Activated T-helper 2 cell treated with anti-CD3 and anti-CD28 coated beads, Interferon-gamma antibody, Interleukin-2, Interleukin-4, amounts not matched to agents 10 μg/mL and 5 μg/mL and 100 μg/mL, durations not matched to agents 14 hours and 24 hours and 36 hours (primary cell): ENCODE results near the gene SORCS2. TPM values are rescaled to one million over a fixed set of nuclear protein-coding genes. Genes with fewer than 3 reads are reported as not detected.
A peak's percentile ranks its signal among the peaks of the same experiment; 100 is the strongest.

Source experiments
- DNase-seq: peaks from one replicate; pipeline ENCODE4 v3.0.0; 2021; ENCODE audit warnings: low spot score
- H3K27ac Mint-ChIP-seq: one replicate; pipeline ENCODE4 v1.8.0; 2021; ENCODE audit warnings: mixed read lengths
- H3K27me3 Mint-ChIP-seq: one replicate; pipeline ENCODE4 v1.8.0; 2021; ENCODE audit warnings: low read depth, mixed read lengths
- H3K36me3 Mint-ChIP-seq: one replicate; pipeline ENCODE4 v1.8.0; 2021; ENCODE audit warnings: low read depth, mixed read lengths
- H3K4me1 Mint-ChIP-seq: one replicate; pipeline ENCODE4 v1.8.0; 2021; ENCODE audit warnings: low read depth, mixed read lengths
- H3K4me3 Mint-ChIP-seq: one replicate; pipeline ENCODE4 v1.8.0; 2021; ENCODE audit warnings: low read depth, mild to moderate bottlenecking, moderate library complexity, mixed read lengths
- H3K9me3 Mint-ChIP-seq: one replicate; pipeline ENCODE4 v1.8.0; 2021; ENCODE audit warnings: mixed read lengths
- intact Hi-C: fragments of 100-400 bp; cut with micrococcal nuclease; formaldehyde crosslinking; loops from one replicate; pipeline ENCODE4 v1.15.1; 2023
- total RNA-seq: library from RNA; stranded (reverse); gene quantifications from 2 replicates; pipeline ENCODE4 v1.2.3, GENCODE V29; 2022

SORCS2 gene
- total RNA-seq, 1 donor from 2014 or later, result 0.02 TPM

GRCh38 chr4:7529368-7530080 is 337.2 kb downstream of the SORCS2 start:
- no peak for DNase-seq
- Mint-ChIP-seq H3K4me1 (peaks cover 4% of the 10 kb centered on the region), H3K27ac (no peak overlapping the region), H3K9me3 (no peaks in the 10 kb centered on the region), H3K36me3 (no peaks in the 10 kb centered on the region), H3K27me3 (no peaks in the 10 kb centered on the region), H3K4me3 (no peak overlapping the region)
- intact Hi-C loops, result loop anchor here (10.0 kb wide), 1 partner anchor 185 kb away; no protein-coding TSS in a partner anchor

- H3K36me3 Mint-ChIP-seq, result no peaks in the 10 kb centered on the region
- intact Hi-C loops, result no loop called here
- H3K27ac Mint-ChIP-seq, result no peak overlapping the region
- H3K4me1 Mint-ChIP-seq, result peaks cover under 1% of the 10 kb centered on the region
- no peaks in the 10 kb centered on the region for H3K9me3 Mint-ChIP-seq
- H3K27me3 Mint-ChIP-seq, result no peaks in the 10 kb centered on the region
- no peak overlapping the region for H3K4me3 Mint-ChIP-seq
- no peak for DNase-seq
Observed at GRCh38 chr4:7530082-7530481, 337.7 kb downstream of the SORCS2 start.

- intact Hi-C loops, result no loop called here
- H3K27ac Mint-ChIP-seq, result no peak overlapping the region
- H3K36me3 Mint-ChIP-seq, result no peaks in the 10 kb centered on the region
- H3K9me3 Mint-ChIP-seq, result no peaks in the 10 kb centered on the region
- no peak overlapping the region for H3K4me3 Mint-ChIP-seq
- H3K4me1 Mint-ChIP-seq, result no peaks in the 10 kb centered on the region
- H3K27me3 Mint-ChIP-seq, result no peaks in the 10 kb centered on the region
- no peak for DNase-seq
Observed at GRCh38 chr4:7530932-7531639, 338.7 kb downstream of the SORCS2 start.

- Mint-ChIP-seq H3K36me3 (no peaks in the 10 kb centered on the region), H3K27ac (no peak overlapping the region), H3K9me3 (no peaks in the 10 kb centered on the region), H3K27me3 (no peaks in the 10 kb centered on the region), H3K4me3 (no peak overlapping the region), H3K4me1 (no peaks in the 10 kb centered on the region)
- intact Hi-C loops, result no loop called here
- DNase-seq, result no peak
Observed at GRCh38 chr4:7531640-7531994, 339.3 kb downstream of the SORCS2 start.

- no peaks in the 10 kb centered on the region for H3K4me1 Mint-ChIP-seq
- no peaks in the 10 kb centered on the region for H3K9me3 Mint-ChIP-seq
- DNase-seq, result no peak
- H3K4me3 Mint-ChIP-seq, result no peak overlapping the region
- no peaks in the 10 kb centered on the region for H3K27me3 Mint-ChIP-seq
- H3K27ac Mint-ChIP-seq, result no peak overlapping the region
- no peaks in the 10 kb centered on the region for H3K36me3 Mint-ChIP-seq
- intact Hi-C loops, result no loop called here
Observed at GRCh38 chr4:7532043-7532442, 339.7 kb downstream of the SORCS2 start.

GRCh38 chr4:7533267-7533666 is 340.9 kb downstream of the SORCS2 start:
- no peak overlapping the region for H3K4me3 Mint-ChIP-seq

GRCh38 chr4:7535094-7535493 is 342.8 kb downstream of the SORCS2 start:
- intact Hi-C loops, result no loop called here
- Mint-ChIP-seq H3K9me3 (no peaks in the 10 kb centered on the region), H3K36me3 (no peaks in the 10 kb centered on the region), H3K4me3 (no peak overlapping the region), H3K4me1 (no peaks in the 10 kb centered on the region), H3K27ac (no peak overlapping the region), H3K27me3 (no peaks in the 10 kb centered on the region)
- no peak for DNase-seq

More at GRCh38 chr4:7533267-7533666, 340.9 kb downstream of the SORCS2 start:
- intact Hi-C loops, result no loop called here
- no peak overlapping the region for H3K27ac Mint-ChIP-seq
- no peaks in the 10 kb centered on the region for H3K36me3 Mint-ChIP-seq
- no peaks in the 10 kb centered on the region for H3K9me3 Mint-ChIP-seq
- no peaks in the 10 kb centered on the region for H3K27me3 Mint-ChIP-seq
- no peaks in the 10 kb centered on the region for H3K4me1 Mint-ChIP-seq
- DNase-seq, result no peak

- no peak overlapping the region for H3K27ac Mint-ChIP-seq
- no peaks in the 10 kb centered on the region for H3K9me3 Mint-ChIP-seq
- no peaks in the 10 kb centered on the region for H3K27me3 Mint-ChIP-seq
- no peak for DNase-seq
- no peaks in the 10 kb centered on the region for H3K36me3 Mint-ChIP-seq
- no peaks in the 10 kb centered on the region for H3K4me1 Mint-ChIP-seq
- no peak overlapping the region for H3K4me3 Mint-ChIP-seq
- intact Hi-C loops, result no loop called here
Observed at GRCh38 chr4:7535619-7536018, 343.3 kb downstream of the SORCS2 start.

- Mint-ChIP-seq H3K36me3 (no peaks in the 10 kb centered on the region), H3K4me3 (no peak overlapping the region), H3K27me3 (no peaks in the 10 kb centered on the region), H3K4me1 (no peaks in the 10 kb centered on the region), H3K9me3 (no peaks in the 10 kb centered on the region), H3K27ac (no peak overlapping the region)
- intact Hi-C loops, result no loop called here
- no peak for DNase-seq
Observed at GRCh38 chr4:7536876-7537275, 344.5 kb downstream of the SORCS2 start.

- H3K36me3 Mint-ChIP-seq, result no peaks in the 10 kb centered on the region
- intact Hi-C loops, result no loop called here
Observed at GRCh38 chr4:7537853-7538400, 345.6 kb downstream of the SORCS2 start.

GRCh38 chr4:7538518-7538917 is 346.2 kb downstream of the SORCS2 start:
- Mint-ChIP-seq H3K36me3 (no peaks in the 10 kb centered on the region), H3K27ac (no peak overlapping the region), H3K4me3 (no peak overlapping the region), H3K9me3 (peaks cover 6% of the 10 kb centered on the region), H3K4me1 (no peaks in the 10 kb centered on the region), H3K27me3 (no peaks in the 10 kb centered on the region)
- intact Hi-C loops, result no loop called here
- no peak for DNase-seq

More at GRCh38 chr4:7537853-7538400, 345.6 kb downstream of the SORCS2 start:
- Mint-ChIP-seq H3K27ac (no peak overlapping the region), H3K4me3 (no peak overlapping the region), H3K27me3 (no peaks in the 10 kb centered on the region), H3K4me1 (no peaks in the 10 kb centered on the region), H3K9me3 (peaks cover 3% of the 10 kb centered on the region)
- DNase-seq, result no peak

- H3K4me3 Mint-ChIP-seq, result no peak overlapping the region
- H3K36me3 Mint-ChIP-seq, result no peaks in the 10 kb centered on the region
- DNase-seq, result no peak
- intact Hi-C loops, result no loop called here
- no peaks in the 10 kb centered on the region for H3K4me1 Mint-ChIP-seq
- H3K27me3 Mint-ChIP-seq, result no peaks in the 10 kb centered on the region
- no peak overlapping the region for H3K27ac Mint-ChIP-seq
- peaks cover 10% of the 10 kb centered on the region for H3K9me3 Mint-ChIP-seq
Observed at GRCh38 chr4:7539186-7539585, 346.8 kb downstream of the SORCS2 start.

GRCh38 chr4:7539659-7540058 is 347.3 kb downstream of the SORCS2 start:
- intact Hi-C loops, result no loop called here
- H3K4me3 Mint-ChIP-seq, result no peak overlapping the region
- no peaks in the 10 kb centered on the region for H3K27me3 Mint-ChIP-seq
- DNase-seq, result peak; percentile 74
- peaks cover 10% of the 10 kb centered on the region for H3K9me3 Mint-ChIP-seq
- no peaks in the 10 kb centered on the region for H3K36me3 Mint-ChIP-seq
- no peaks in the 10 kb centered on the region for H3K4me1 Mint-ChIP-seq
- no peak overlapping the region for H3K27ac Mint-ChIP-seq
